GM18517 (cell line): ENCODE data around the gene PLEKHG1.

ENCODE experiments used
- ATAC-seq: cut with Tn5 transposase; IDR thresholded peaks from one replicate; pipeline ENCODE4 v1.9.1; 2021; ENCODE audit warnings: mild to moderate bottlenecking, moderate library complexity; ENCODE audit not compliant: unreplicated experiment

PLEKHG1 gene

DNA sequence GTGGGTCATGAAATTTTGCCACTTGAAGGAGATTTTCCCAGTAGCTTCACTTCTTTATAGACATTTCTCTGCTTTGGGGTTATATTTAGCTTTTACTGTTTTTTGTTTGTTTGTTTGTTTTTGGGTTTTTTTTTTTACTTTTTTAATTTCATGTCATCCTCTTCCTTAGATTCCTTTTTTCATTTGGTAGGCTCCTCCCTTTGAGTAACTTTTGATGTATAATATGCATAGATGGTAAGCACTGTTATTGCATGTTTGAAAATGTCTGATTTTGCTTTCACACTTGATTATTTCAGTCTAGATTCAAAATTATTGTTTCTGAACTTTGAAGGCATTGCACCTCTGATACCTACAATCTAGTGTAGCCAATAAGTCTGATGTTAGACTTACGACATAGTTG, 37.6 kb downstream of the PLEKHG1 start:
- ATAC-seq = no peak

DNA sequence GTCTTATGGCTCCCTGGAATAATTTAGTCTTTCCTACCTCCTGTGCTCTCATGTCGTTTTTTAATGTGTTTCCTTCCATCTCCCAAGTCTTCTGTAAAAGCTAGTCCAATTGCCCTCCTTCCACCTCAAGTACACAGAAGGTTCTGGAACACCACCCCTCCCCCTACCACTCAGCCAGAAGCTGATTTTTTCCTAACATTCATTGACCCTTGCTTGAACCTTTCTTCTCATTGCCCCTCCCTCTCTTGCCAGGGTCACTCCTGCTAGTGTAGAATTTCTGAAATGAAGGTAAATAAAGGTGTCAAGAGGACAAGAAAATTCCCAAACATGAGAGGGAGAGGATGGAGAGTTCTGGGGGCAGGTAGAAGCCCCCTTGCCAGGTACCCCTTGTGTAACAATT, 38.6 kb downstream of the PLEKHG1 start:
- no peak for ATAC-seq

DNA sequence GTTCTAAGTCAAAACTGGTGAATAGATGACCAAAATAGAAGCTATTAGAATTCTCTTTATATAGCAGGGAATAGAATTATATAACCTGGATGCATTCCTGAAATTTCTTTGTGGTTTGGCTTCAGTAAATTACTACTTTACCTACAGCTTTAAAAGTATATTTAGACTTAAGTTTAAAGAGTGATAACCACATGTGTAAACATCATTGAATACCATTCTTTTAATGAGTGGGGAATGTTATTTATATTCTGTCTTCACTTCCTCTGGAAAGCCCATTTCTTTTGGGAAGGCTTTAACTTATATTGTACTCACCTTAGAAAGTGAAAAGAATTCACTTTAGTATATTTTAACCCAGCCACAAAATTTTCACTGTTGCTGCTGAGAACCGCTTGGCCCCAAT, 39.1 kb downstream of the PLEKHG1 start:
- no peak for ATAC-seq

DNA sequence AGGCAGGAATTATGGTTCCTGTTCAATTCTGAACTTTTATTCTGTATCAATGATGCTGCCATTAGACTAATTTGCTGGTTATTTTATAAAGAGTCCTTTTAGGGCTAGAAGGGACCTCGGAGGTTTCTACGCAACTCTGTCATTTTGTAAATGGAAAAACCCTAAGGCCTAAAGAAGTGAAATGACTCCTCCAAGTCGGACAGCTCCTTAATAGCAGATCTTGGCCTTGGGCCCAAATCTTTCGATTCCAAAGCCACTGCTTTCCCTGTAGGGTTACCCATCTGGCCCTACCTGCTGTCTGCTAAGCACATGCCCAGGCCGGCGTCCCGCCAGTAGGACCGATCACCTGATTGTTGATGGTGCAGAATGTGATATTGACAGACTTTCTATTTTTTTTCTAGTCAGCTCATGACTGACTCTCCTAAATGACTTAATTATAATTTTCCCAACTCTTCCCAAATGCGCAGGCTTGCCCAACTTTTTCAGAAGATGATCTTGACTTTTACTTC, 40.2 kb downstream of the PLEKHG1 start:
- no peak for ATAC-seq

- ATAC-seq = no peak
Measured at GRCh38 chr6:150640556-150641209, 41.0 kb downstream of the PLEKHG1 start.

GRCh38 chr6:150641398-150642139, 41.9 kb downstream of the PLEKHG1 start:
- ATAC-seq = peak; percentile 73

GRCh38 chr6:150646228-150646627, 46.5 kb downstream of the PLEKHG1 start:
- ATAC-seq = no peak

DNA sequence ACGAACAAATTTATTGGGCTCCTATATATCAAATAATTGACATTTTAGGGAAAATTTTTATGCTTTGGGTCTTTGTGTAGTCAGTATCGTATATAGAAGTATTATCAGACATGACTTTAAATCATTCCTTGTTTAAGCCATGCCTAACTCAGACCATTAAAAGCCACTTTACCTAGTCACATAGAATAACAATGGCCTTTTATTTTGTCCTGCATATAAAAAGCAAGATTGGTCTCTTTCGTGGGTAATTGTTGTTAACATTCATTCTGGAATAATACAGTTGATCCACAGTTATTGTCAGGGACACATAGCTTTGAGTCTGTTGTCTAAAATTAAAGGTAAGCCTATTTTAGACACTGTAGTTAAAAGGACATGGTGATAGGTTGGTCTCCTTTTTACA, 47.4 kb downstream of the PLEKHG1 start:
- ATAC-seq = no peak
